DOHH2 (cell line): ENCODE data around the gene PAGE1.

Experiments used
- H3F3A ChIP-seq: fragments of 200-600 bp; sonication (generic), shearing (Covaris generic); 2 replicates; pipeline ENCODE4 v1.6.0; 2016; ENCODE audit warnings: antibody characterized with exemption, mild to moderate bottlenecking; ENCODE audit not compliant: control insufficient read depth, insufficient read depth
- H3K27ac ChIP-seq: fragments of 200-600 bp; sonication (generic); 2 replicates; pipeline ENCODE4 v1.5.1; 2014; ENCODE audit warnings: low read depth, mild to moderate bottlenecking, low read length, moderate library complexity
- H3K27me3 ChIP-seq: fragments of 200-600 bp; sonication (generic); 2 replicates; pipeline ENCODE4 v1.6.1; 2014; ENCODE audit warnings: mild to moderate bottlenecking, low read length, mixed read lengths; ENCODE audit not compliant: control insufficient read depth
- H3K36me3 ChIP-seq: fragments of 200-600 bp; sonication (generic); 2 replicates; pipeline ENCODE4 v1.6.1; 2014; ENCODE audit warnings: mild to moderate bottlenecking, low read length, moderate library complexity, mixed read lengths; ENCODE audit not compliant: control insufficient read depth
- H3K4me1 ChIP-seq: fragments of 200-600 bp; sonication (generic); 2 replicates; pipeline ENCODE4 v1.6.1; 2014; ENCODE audit warnings: mild to moderate bottlenecking, low read length, mixed read lengths; ENCODE audit not compliant: control insufficient read depth
- H3K4me2 ChIP-seq: fragments of 200-600 bp; sonication (generic); 2 replicates; pipeline ENCODE4 v1.6.0; 2014; ENCODE audit warnings: mild to moderate bottlenecking, low read length, moderate library complexity
- H3K4me3 ChIP-seq: fragments of 200-600 bp; sonication (generic); 2 replicates; pipeline ENCODE4 v1.5.1; 2014; ENCODE audit warnings: mild to moderate bottlenecking, low read length, mixed read lengths
- H3K79me2 ChIP-seq: fragments of 200-600 bp; sonication (generic); 2 replicates; pipeline ENCODE4 v1.6.1; 2014; ENCODE audit warnings: mild to moderate bottlenecking, low read length, mixed read lengths; ENCODE audit not compliant: control insufficient read depth
- H3K9me2 ChIP-seq: fragments of 200-600 bp; sonication (generic); replicated peaks from 2 replicates; pipeline ENCODE4 v1.6.1; 2014; ENCODE audit warnings: mild to moderate bottlenecking, low read length, mixed read lengths; ENCODE audit not compliant: control insufficient read depth
- H3K9me3 ChIP-seq: fragments of 200-600 bp; sonication (generic); 2 replicates; pipeline ENCODE4 v1.6.1; 2014; ENCODE audit warnings: antibody characterized with exemption, low read length, mixed read lengths; ENCODE audit not compliant: control insufficient read depth, insufficient read depth
- H4K20me1 ChIP-seq: fragments of 200-600 bp; sonication (generic); 2 replicates; pipeline ENCODE4 v1.6.0; 2014; ENCODE audit warnings: low read depth, mild to moderate bottlenecking, antibody characterized with exemption, low read length, moderate library complexity; ENCODE audit not compliant: control insufficient read depth, insufficient read depth
- EZH2phosphoT487 ChIP-seq: fragments of 200-600 bp; sonication (generic); IDR thresholded peaks from 2 replicates; pipeline ENCODE4 v1.6.1; 2017; ENCODE audit warnings: borderline replicate concordance, mild to moderate bottlenecking, antibody characterized with exemption, low read length, moderate library complexity, mixed read lengths
- TF ChIP-seq, protein P1 (sequence below): fragments of 200-600 bp; sonication (generic); IDR thresholded peaks from one replicate; pipeline ENCODE4 v1.5.1; 2014; ENCODE audit warnings: antibody characterized with exemption, mild to moderate bottlenecking, low read depth, low read length; ENCODE audit not compliant: poor library complexity, severe bottlenecking

Gene PAGE1

GRCh38 chrX:49664824-49665223 is 31.0 kb downstream of the PAGE1 start:
- H3K4me3 ChIP-seq: no peak overlapping the region
- no peaks in the 10 kb centered on the region for H3K9me2 ChIP-seq
- no peak overlapping the region for H3K4me2 ChIP-seq
- no peaks in the 10 kb centered on the region for H3F3A ChIP-seq
- no peaks in the 10 kb centered on the region for H4K20me1 ChIP-seq
- H3K79me2 ChIP-seq: no peaks in the 10 kb centered on the region
- TF ChIP-seq, protein P1, sequence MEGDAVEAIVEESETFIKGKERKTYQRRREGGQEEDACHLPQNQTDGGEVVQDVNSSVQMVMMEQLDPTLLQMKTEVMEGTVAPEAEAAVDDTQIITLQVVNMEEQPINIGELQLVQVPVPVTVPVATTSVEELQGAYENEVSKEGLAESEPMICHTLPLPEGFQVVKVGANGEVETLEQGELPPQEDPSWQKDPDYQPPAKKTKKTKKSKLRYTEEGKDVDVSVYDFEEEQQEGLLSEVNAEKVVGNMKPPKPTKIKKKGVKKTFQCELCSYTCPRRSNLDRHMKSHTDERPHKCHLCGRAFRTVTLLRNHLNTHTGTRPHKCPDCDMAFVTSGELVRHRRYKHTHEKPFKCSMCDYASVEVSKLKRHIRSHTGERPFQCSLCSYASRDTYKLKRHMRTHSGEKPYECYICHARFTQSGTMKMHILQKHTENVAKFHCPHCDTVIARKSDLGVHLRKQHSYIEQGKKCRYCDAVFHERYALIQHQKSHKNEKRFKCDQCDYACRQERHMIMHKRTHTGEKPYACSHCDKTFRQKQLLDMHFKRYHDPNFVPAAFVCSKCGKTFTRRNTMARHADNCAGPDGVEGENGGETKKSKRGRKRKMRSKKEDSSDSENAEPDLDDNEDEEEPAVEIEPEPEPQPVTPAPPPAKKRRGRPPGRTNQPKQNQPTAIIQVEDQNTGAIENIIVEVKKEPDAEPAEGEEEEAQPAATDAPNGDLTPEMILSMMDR: no peak
- no peak for TF ChIP-seq EZH2phosphoT487
- H3K27me3 ChIP-seq: no peaks in the 10 kb centered on the region
- H3K9me3 ChIP-seq: no peaks in the 10 kb centered on the region
- no peak overlapping the region for H3K27ac ChIP-seq
- H3K4me1 ChIP-seq: no peaks in the 10 kb centered on the region
- H3K36me3 ChIP-seq: no peaks in the 10 kb centered on the region

GRCh38 chrX:49661881-49662280 is 33.9 kb downstream of the PAGE1 start:
- H4K20me1 ChIP-seq: no peaks in the 10 kb centered on the region
- no peaks in the 10 kb centered on the region for H3K27me3 ChIP-seq
- TF ChIP-seq, protein P1: no peak
- H3K36me3 ChIP-seq: no peaks in the 10 kb centered on the region
- H3K4me2 ChIP-seq: no peak overlapping the region
- H3K4me3 ChIP-seq: no peak overlapping the region
- no peaks in the 10 kb centered on the region for H3K9me3 ChIP-seq
- H3K4me1 ChIP-seq: no peaks in the 10 kb centered on the region
- H3K27ac ChIP-seq: no peak overlapping the region
- H3K79me2 ChIP-seq: no peaks in the 10 kb centered on the region
- H3K9me2 ChIP-seq: no peaks in the 10 kb centered on the region
- no peaks in the 10 kb centered on the region for H3F3A ChIP-seq

- H3K36me3 ChIP-seq: no peaks in the 10 kb centered on the region
- H3K79me2 ChIP-seq: no peaks in the 10 kb centered on the region
- H3K27ac ChIP-seq: no peak overlapping the region
- no peak overlapping the region for H3K4me2 ChIP-seq
- no peaks in the 10 kb centered on the region for H3K4me1 ChIP-seq
- no peaks in the 10 kb centered on the region for H3K27me3 ChIP-seq
- no peak for TF ChIP-seq EZH2phosphoT487
- H3K4me3 ChIP-seq: no peak overlapping the region
- H3F3A ChIP-seq: no peaks in the 10 kb centered on the region
- no peaks in the 10 kb centered on the region for H3K9me3 ChIP-seq
- no peaks in the 10 kb centered on the region for H3K9me2 ChIP-seq
- H4K20me1 ChIP-seq: no peaks in the 10 kb centered on the region
Measured at GRCh38 chrX:49659771-49660170, 36.0 kb downstream of the PAGE1 start.

GRCh38 chrX:49656533-49656932 is 39.3 kb downstream of the PAGE1 start:
- no peaks in the 10 kb centered on the region for H3K9me2 ChIP-seq
- no peaks in the 10 kb centered on the region for H3K36me3 ChIP-seq
- H3K27ac ChIP-seq: no peak overlapping the region
- H4K20me1 ChIP-seq: no peaks in the 10 kb centered on the region
- H3F3A ChIP-seq: no peaks in the 10 kb centered on the region
- no peaks in the 10 kb centered on the region for H3K79me2 ChIP-seq
- no peaks in the 10 kb centered on the region for H3K9me3 ChIP-seq
- no peak overlapping the region for H3K4me3 ChIP-seq
- no peak overlapping the region for H3K4me2 ChIP-seq
- no peaks in the 10 kb centered on the region for H3K4me1 ChIP-seq
- H3K27me3 ChIP-seq: no peaks in the 10 kb centered on the region
- TF ChIP-seq, protein P1: no peak
- no peak for TF ChIP-seq EZH2phosphoT487
